ENCODE results near the gene SPATA32.

SPATA32 gene

GRCh38 chr17:45300060-45300751, 38.3 kb upstream of the SPATA32 start:
- Mint-ChIP-seq H3K4me3 (peak overlapping the region; percentile 41 to 62), H3K4me1 (peaks cover 65 to 92% of the 10 kb centered on the region in 2 donors), H3K27ac (peak overlapping the region; percentile 83), H3K36me3 (peaks cover 56 to 79% of the 10 kb centered on the region in 2 donors), H3K9me3 (peaks cover 0 to 1% of the 10 kb centered on the region in 2 donors), H3K27me3 (no peaks in the 10 kb centered on the region)
- no peak for DNase-seq
- no peak for ATAC-seq (replicated peaks)

DNA sequence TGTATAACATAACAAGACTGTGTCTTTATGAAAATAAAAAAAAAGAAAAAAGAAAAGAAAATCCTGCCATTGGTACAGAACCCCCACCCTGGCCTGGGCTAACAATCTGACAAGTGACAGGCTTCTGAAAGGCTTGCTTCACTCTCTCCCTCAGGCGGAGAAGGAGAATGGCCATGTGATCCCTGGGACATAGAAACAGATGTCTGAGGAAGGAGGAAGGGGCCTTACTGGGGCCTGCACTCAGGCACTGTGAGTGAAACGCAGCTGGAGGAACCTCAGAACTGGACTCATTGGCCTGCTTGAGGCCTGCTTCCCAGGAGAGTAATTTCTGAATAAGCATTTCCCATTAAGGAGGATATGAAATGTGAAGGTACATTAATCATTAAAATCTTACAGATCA, 37.5 kb upstream of the SPATA32 start:
- H3K4me3 Mint-ChIP-seq, result peak overlapping the region; percentile 39 to 45

GRCh38 chr17:45298546-45299285, 36.8 kb upstream of the SPATA32 start:
- ATAC-seq (replicated peaks) (peak in 1 of 2 donors; percentile 11), DNase-seq (no peak)
- peak overlapping the region; percentile 39 to 45 for H3K4me3 Mint-ChIP-seq
- peaks cover 53 to 76% of the 10 kb centered on the region in 2 donors for H3K36me3 Mint-ChIP-seq
- H3K27me3 Mint-ChIP-seq, result no peaks in the 10 kb centered on the region
- peaks cover 0 to 1% of the 10 kb centered on the region in 2 donors for H3K9me3 Mint-ChIP-seq
- peak overlapping the region; percentile 83 for H3K27ac Mint-ChIP-seq
- H3K4me1 Mint-ChIP-seq, result peaks cover 67 to 96% of the 10 kb centered on the region in 2 donors

More for the DNA sequence above, 37.5 kb upstream of the SPATA32 start:
- ATAC-seq (replicated peaks) (no peak), DNase-seq (no peak)
- Mint-ChIP-seq H3K4me1 (peaks cover 63 to 94% of the 10 kb centered on the region in 2 donors), H3K27ac (peak overlapping the region; percentile 83), H3K9me3 (peaks cover 0 to 1% of the 10 kb centered on the region in 2 donors), H3K27me3 (no peaks in the 10 kb centered on the region), H3K36me3 (peaks cover 52 to 75% of the 10 kb centered on the region in 2 donors)

DNA sequence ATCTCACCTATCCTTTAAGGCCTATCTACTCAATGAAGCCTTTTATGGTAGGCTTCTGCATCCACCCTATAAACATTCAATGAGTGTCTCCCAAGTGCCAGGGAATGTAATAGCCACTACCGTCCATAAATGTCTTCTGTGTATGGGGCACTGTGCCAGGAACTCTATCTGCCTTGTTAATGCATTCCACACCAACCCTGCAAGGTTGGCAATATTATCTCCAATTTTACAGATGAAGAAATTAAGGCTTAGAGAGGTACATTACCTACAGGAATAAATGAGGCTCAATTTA, 34.9 kb upstream of the SPATA32 start:
- Mint-ChIP-seq H3K4me1 (peaks cover 76 to 100% of the 10 kb centered on the region in 2 donors), H3K36me3 (peaks cover 65 to 80% of the 10 kb centered on the region in 2 donors), H3K4me3 (peak overlapping the region; percentile 33 to 53)

DNA sequence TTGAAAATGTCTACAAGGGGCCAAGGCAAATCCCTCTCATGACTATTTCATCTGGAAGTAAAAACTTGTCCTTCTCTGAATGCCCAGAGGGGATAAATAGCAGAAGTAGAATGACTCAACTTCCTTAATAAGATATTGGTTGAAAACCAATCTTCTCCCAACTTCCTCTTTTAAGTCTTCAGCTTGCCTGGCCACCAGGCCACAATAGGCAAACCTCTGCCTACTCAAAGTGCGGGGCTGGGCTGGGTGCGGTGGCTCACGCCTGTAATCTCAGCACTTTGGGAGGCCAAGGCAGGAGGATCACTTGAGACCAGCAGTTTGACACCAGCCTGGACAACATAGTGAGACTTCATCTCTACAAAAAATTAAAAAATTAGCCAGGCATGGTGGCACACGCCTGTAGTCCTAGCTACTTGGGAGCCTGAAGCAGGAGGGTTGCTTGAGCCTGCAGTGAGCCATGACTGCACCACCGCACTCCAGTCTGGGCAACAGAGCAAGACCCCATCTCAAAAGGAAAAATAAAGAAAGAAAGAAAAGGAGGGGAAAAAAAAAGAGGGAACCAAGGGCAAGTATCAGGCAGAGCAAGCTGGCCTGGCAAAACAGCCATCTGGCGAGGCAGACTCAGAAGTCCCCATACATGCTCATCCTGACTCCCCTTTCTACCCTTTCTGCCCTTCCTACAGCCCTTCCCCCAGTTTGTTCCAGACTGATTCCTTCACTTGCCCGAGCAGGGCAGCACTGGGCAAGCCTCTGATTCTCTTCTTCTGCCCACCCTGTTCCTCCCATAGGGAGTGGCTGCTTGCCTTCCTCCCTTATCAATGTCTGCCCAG, 34.3 kb upstream of the SPATA32 start:
- H3K9me3 Mint-ChIP-seq, result peaks cover 0 to 1% of the 10 kb centered on the region in 2 donors
- peak; percentile 78 to 82 for ATAC-seq (replicated peaks)
- H3K36me3 Mint-ChIP-seq, result peaks cover 67 to 80% of the 10 kb centered on the region in 2 donors
- peaks cover 77 to 100% of the 10 kb centered on the region in 2 donors for H3K4me1 Mint-ChIP-seq
- peak; percentile 71 for DNase-seq
- H3K4me3 Mint-ChIP-seq, result peak overlapping the region; percentile 44 to 60
- no peaks in the 10 kb centered on the region for H3K27me3 Mint-ChIP-seq
- H3K27ac Mint-ChIP-seq, result peak overlapping the region; percentile 90

More for the DNA sequence above, 34.9 kb upstream of the SPATA32 start:
- Mint-ChIP-seq H3K27ac (peak overlapping the region; percentile 90), H3K27me3 (no peaks in the 10 kb centered on the region), H3K9me3 (peaks cover 0 to 1% of the 10 kb centered on the region in 2 donors)
- no peak for DNase-seq
- ATAC-seq (replicated peaks), result no peak

DNA sequence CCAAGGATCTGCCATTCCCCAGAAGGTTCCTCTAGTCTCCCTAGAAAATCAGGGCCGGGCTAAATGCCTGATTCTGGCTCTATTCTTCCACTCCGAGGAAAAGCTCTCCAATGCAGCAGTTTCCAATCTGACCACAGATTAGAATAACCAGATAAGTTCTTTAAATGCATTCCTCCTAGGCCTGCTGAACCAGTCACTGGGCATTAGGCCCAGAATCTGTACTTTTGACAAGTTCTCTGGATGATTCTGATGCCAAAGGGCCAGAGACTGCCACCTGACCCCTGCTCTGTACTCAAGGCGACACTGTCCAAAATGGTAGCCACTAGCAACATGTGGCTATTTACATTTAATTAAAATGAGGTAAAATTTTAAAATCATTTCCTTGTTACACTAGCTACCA, 32.6 kb upstream of the SPATA32 start:
- Mint-ChIP-seq H3K9me3 (peaks cover 0 to 1% of the 10 kb centered on the region in 2 donors), H3K4me1 (peaks cover 79 to 100% of the 10 kb centered on the region in 2 donors), H3K27me3 (no peaks in the 10 kb centered on the region), H3K4me3 (peak overlapping the region in 1 of 2 donors; percentile 69), H3K27ac (peak overlapping the region; percentile 14), H3K36me3 (peaks cover 77 to 86% of the 10 kb centered on the region in 2 donors)
- DNase-seq (no peak), ATAC-seq (replicated peaks) (no peak)

DNA sequence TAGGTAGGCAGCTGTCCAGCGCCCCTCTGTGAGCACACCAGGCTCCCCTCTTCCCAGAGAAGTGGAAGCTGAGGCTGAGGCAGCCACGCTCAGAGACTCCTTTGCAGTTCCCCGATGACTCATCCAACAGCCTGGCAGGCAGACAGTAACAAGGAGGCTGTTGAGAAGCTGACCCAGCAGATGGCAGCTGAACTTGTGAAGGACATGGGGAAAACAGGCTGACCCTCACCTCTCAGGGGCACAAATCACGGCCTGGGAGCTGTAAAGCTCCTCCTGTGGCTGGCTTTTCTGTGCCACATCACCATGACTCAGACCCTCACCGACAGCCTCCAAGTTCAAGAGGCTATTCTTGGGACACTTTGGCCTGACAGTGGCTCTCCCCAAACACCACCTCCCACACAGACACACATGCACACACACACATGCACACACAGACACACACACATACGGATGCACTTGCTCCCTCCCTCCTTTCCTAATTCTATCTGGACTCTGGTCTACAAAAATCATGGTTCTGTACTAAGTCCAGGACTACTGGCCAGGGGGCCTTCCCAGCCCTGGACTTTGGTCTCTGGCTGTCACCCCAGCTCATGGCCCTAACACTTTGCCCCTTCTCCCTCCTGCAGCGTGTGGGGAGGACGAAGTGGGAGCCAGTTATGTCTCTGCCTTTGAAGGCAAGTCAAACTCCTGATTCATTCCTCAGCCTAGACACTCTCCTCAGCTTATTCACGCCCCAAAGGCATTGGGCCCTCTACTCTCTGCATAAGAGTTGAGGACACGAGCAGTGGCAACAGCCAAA, 31.7 kb upstream of the SPATA32 start:
- Mint-ChIP-seq H3K27me3 (no peaks in the 10 kb centered on the region), H3K4me1 (peaks cover 71 to 96% of the 10 kb centered on the region in 2 donors), H3K36me3 (peaks cover 80 to 86% of the 10 kb centered on the region in 2 donors), H3K4me3 (peak overlapping the region; percentile 61 to 69), H3K9me3 (peaks cover 0 to 1% of the 10 kb centered on the region in 2 donors), H3K27ac (peak overlapping the region; percentile 92)
- no peak for DNase-seq
- peak; percentile 44 to 57 for ATAC-seq (replicated peaks)

DNA sequence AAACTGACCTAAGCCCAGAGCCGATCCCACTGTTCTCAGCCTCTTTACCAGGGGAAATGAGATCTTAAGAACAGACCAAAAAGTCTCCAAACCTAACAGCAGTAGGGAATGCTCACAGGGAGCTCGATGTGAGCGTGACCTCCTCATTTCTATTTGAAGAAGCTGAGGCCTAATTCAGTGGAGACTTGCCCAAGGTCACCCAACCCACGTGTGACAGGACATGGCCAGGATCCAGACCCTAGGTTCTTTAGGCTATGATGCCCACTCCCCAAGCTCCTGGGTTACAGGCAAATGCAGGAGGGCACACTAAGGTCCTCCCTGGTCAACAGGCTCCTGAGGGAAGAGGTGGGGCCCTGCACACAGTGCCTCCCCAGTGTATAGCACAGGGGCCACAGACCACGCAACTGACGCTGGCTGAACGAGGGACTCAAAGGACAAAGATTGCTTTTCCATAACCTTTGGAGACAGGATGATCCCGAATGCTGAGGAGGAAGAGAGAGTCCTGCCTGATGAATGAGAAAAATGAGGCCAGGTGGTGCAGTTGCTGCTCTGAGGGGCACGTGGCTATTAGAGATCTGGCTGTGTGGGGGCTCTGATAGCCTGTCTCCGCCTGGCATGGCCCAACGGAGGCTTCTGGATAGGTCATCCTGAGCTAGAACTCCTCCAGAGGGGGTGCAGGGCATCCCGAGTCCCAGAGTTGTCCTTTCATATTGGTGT, 31.0 kb upstream of the SPATA32 start:
- DNase-seq, result no peak
- Mint-ChIP-seq H3K27ac (peak overlapping the region; percentile 92), H3K4me3 (peak overlapping the region; percentile 61 to 69), H3K27me3 (no peaks in the 10 kb centered on the region), H3K4me1 (peaks cover 65 to 90% of the 10 kb centered on the region in 2 donors), H3K36me3 (peaks cover 77 to 80% of the 10 kb centered on the region in 2 donors), H3K9me3 (peaks cover 0 to 1% of the 10 kb centered on the region in 2 donors)
- no peak for ATAC-seq (replicated peaks)

- peak overlapping the region; percentile 94 for H3K27ac Mint-ChIP-seq
- peak overlapping the region; percentile 41 to 53 for H3K4me3 Mint-ChIP-seq
- no peaks in the 10 kb centered on the region for H3K9me3 Mint-ChIP-seq
- peaks cover 68 to 75% of the 10 kb centered on the region in 2 donors for H3K36me3 Mint-ChIP-seq
- H3K27me3 Mint-ChIP-seq, result no peaks in the 10 kb centered on the region
- peaks cover 53 to 86% of the 10 kb centered on the region in 2 donors for H3K4me1 Mint-ChIP-seq
- ATAC-seq (replicated peaks) (no peak), DNase-seq (no peak)
These were observed 29.4 kb upstream of the SPATA32 start for GRCh38 chr17:45291171-45291805.

DNA sequence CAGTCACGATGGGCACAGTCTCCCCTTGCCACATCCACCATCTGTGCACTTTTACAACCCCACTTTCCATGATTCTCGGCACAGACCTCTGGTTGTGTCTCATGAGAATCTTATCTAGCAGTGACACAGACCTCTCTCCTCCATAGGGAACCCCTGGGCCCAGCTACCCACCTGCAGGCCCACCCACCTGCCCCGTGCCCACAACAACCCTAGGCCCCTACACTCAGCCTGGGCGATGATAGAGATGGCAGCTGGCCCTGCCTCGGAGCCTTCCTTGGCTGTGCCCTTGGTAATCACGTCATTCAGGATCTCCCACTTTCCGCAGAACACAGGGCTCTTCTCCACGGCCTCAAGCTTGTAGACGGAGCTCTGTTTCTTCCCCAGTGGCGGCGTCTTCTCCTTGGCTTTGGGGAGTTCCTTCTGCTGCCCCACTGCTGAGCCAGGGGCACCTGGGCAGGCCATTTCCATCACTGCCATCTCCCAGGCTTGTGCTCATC, 28.4 kb upstream of the SPATA32 start:
- Mint-ChIP-seq H3K36me3 (peaks cover 63 to 71% of the 10 kb centered on the region in 2 donors), H3K4me1 (peaks cover 48 to 81% of the 10 kb centered on the region in 2 donors), H3K9me3 (no peaks in the 10 kb centered on the region)

GRCh38 chr17:45289301-45290268, 27.7 kb upstream of the SPATA32 start:
- Mint-ChIP-seq H3K36me3 (peaks cover 68 to 75% of the 10 kb centered on the region in 2 donors), H3K27ac (peak overlapping the region; percentile 94), H3K9me3 (no peaks in the 10 kb centered on the region), H3K4me3 (peak overlapping the region in 1 of 2 donors; percentile 36), H3K27me3 (no peaks in the 10 kb centered on the region), H3K4me1 (peaks cover 51 to 81% of the 10 kb centered on the region in 2 donors)
- ATAC-seq (replicated peaks), result no peak
- DNase-seq, result no peak

More for the DNA sequence above, 28.4 kb upstream of the SPATA32 start:
- no peak for ATAC-seq (replicated peaks)
- H3K4me3 Mint-ChIP-seq, result peak overlapping the region; percentile 29 to 30
- H3K27ac Mint-ChIP-seq, result peak overlapping the region; percentile 94
- DNase-seq, result no peak
- H3K27me3 Mint-ChIP-seq, result no peaks in the 10 kb centered on the region

Data from stimulated activated naive B cell treated with anti-CD40 and anti-IgM and Interleukin-4, amounts not matched to agents 10 μg/mL and 1 μg/mL and 100 μg/mL, for 72 hours (primary cell).